IPS-NIHi7 (cell line): ENCODE data around the gene PTPRE.

Experiments
- DNase-seq: peaks from one replicate; pipeline ENCODE4 v3.0.0; 2012; ENCODE audit warnings: mixed read lengths; ENCODE audit errors: extremely low spot score

Gene PTPRE

DNA sequence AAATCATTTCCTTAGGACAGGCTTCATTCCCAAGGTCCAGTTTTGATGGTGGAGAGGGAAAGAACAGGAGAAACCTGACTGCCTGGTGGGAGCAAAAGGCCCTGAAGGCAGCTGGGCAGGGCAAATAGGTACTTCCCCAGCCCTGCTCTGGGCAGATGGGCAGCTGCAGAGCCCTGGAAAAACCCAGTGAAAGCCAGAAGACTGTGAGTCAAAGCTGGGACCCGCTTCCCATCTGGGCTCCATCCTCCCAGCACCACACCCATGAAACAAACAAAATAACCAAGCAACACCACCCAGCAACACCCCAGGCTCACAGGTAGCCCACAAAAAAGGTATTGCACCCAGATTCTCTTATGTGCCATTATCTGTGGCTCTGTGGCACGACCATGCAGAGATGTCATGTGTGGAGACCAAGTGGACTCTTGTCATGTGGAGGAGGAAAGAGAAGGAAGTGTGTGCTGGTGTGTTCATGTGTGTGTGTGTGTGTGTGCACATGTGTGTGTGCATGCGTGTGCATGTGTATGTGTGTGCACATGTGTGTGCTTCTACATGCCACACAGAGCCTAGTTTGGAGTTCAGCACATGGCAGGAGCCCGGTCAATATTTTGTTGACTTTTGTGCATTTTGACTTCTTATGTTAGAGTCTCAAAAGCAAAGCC is 24.0 kb upstream of the PTPRE start:
- no peak for DNase-seq

DNA sequence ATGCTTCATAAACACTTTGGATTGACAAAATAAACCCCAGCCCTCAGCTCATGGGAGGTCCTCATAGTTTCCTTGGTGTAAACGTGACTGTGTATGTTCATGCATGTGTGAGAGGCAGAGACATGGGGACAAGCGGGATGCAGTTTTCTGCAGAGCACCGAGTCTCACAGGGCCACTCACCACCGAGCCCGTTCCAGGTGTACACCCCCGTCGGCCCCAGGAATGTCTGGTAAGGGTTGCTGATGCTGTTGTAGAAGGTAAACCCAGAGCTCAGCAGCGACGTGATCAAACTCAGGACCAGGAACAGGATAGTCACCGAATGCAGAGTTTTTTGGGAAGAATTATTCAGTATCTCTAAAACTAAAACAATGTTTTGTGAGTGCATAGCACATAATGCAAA is 23.4 kb upstream of the PTPRE start:
- DNase-seq, result no peak

DNA sequence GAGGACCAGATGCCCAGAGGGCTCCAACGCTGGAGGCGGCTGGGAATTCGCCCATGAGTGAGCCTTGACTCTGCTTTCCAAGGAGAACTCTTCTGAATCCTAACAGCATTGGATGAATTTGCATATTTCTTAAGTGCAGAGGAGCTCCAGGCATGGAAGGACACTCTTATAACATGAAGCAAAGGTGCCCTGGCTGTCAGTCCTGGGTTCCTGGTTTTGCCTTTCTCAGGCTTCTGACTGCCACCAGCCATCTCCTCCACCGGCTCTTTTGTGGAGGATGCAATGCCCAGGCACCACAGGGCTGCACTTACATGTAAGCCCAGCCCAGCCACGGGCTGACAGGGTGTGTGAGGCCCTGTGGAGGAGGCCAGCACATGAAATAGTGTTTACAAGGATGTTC is 22.4 kb upstream of the PTPRE start:
- DNase-seq, result no peak

DNA sequence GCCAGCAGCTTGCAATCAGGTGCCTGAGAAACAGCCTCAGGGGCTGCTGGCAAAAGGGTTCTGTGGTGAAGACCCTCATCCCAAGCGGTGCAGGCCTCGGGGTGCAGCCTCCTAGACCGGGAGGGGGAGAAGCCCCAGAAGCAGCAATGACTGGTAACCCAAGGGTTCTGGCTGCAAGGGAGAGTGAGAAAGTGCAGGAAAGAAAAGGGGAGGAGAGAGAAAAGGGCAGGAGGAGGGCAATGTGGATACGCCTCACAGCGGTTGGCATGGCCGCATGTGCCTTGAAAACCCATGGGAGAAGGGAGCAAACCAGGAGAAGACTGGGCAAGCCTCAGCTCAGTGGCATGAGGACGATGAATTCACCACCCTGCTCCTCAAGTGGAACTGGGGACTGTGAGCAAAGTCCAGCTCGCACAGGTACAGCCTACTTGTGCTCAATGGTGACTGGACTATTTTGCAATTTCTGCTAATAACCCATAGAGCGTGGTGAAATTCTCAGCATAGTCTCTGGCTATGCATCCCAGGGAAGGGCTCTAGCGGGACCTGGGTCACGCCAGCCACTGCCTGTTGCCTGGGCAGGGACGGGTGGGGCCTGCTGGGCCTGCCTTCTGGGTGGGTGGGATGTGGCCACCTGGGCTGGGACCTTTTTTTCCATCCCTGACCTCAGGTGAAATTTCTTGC is 20.4 kb upstream of the PTPRE start:
- no peak for DNase-seq

DNA sequence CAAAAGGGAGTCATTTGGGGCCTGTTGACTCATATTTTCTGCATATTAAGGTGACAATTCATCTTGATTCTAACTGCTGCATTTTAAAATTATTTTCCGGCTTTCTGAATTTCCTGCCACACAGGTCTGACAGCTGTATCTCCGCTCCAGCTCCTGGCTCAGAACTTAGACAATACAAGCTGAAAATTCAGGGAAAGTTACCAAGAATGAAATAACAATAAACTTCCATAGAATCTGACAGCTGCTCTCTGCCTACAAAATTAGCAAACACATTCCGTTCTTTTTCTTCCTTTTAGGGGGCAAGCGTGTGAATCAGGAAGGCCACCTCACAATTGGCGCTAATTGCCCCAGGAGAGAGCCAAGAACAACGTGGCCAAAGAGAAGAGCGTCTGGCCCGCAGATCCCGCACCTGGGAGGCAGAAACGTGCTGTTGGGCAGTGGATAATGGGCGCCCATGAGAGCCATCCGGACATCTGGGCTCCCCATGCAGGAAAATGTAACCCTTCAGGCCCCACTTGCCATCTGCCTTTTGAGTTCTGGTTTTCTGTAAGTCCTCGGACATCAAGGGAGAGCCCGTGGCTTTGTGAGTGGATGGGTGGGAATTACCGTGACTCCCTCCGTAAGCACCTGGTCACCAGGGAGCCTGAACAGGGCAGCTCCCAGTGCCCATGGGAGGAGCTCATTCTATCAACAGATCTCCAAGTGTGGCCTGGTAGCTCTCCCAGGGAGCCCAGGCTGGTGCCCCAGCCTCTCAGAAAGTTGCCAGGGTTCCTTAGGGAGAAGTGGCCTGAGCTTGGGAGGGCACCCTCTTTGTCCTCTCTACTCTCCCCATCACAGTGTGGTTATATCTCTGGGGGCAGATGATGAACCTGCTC is 19.1 kb upstream of the PTPRE start:
- no peak for DNase-seq

DNA sequence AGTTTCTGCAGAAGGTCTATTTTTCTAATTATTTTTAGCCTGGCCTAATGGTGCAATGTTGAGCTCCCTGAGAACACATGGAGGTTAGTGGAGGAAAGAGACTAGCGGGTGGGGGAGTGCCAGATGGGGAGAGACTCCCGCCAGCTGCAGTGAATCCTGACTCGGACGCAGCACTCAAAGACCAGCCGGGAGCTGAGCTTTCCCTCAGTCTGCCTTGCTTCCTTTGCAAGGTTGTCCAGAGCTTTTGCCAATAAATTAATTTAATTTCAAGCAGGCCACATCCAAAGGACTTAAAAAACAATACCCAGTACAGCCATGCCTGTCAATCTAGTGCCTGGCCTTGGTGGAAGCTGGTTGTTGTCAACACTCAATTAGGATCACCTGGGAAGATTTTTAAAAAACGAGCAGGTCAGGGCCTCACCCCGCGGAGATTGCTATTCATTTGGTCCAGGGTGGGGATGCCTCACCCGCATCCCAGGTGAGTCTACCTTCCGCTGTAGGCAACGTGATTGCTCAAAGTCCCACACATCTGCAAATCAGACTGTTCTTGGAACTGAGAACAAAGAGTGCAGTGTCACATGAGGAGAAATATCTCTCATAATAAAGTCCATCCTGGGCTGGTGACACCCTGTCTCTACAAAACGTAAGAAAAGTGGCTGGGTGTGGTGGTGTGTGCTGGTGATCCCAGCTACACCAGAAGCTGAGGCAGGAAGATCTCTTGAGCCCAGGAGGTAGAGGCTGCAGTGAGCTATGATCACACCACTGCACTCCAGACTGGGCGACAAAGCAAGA is 18.2 kb upstream of the PTPRE start:
- DNase-seq, result no peak

GRCh38 chr10:127889605-127890195 is 17.2 kb upstream of the PTPRE start:
- no peak for DNase-seq

DNA sequence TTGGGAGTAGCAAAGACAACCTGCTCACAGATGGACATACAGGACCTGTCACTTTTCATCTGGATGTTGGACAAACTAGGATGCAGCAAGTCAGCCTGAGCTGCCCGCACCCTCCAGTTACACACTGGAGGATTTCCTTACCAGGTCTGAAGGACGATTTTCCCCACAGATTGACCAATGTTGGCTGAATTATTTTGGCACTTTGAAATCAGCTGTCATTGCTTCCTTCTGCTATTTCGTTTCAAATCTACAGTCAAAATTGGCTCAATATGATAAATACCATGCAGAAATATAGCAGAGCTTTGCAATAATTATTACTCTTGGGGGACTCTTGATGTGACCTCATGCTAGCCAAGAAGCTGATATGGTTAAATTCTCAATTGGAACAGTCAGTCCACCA is 16.7 kb upstream of the PTPRE start:
- no peak for DNase-seq

- DNase-seq, result no peak
These were observed 16.0 kb upstream of the PTPRE start for GRCh38 chr10:127890832-127891334.

DNA sequence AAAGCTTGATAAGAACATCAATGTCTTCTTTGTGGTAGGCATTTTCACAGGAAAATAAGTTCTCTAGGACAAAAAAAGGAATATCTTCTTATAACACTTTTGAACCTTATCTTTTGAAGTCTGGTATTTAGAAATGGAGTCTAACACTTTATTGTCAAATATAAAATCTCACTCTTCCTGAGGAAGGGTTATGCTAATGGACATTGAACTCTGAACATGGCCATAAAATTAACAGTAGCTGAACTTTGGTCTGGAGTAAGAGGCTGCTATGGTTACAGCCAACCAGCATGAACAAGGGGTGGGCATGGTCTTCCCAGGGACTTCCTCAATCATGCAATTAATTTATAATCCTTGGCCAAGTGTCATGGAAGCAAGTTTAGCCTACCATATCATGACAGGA is 14.2 kb upstream of the PTPRE start, which contains the start of gene CLRN3:
Gene CLRN3, minus strand, starts transcription at position 199 of the 400 bp plus-strand sequence. Its CDS starts 157 bp downstream, at position 42.
- no peak for DNase-seq

DNA sequence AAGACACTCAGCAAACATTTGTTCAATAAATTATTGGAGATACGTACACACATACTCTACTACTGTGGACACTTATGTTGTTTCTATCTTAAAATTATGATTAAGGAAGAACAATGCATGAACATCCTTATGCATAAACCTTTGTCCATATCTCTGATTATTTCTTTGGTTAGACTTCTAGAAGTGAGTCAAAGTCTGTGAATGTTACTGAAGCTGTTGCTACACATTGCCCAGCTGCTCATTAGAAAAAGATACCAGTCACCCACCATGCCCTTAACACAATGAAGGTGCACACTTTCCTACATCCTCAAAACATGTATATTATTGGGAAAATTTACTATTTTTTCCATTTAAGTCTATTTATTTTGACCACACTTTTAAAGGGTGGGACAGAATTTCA is 12.8 kb upstream of the PTPRE start:
- no peak for DNase-seq

- DNase-seq, result no peak
These were observed 10.3 kb upstream of the PTPRE start for GRCh38 chr10:127896590-127896989.

DNA sequence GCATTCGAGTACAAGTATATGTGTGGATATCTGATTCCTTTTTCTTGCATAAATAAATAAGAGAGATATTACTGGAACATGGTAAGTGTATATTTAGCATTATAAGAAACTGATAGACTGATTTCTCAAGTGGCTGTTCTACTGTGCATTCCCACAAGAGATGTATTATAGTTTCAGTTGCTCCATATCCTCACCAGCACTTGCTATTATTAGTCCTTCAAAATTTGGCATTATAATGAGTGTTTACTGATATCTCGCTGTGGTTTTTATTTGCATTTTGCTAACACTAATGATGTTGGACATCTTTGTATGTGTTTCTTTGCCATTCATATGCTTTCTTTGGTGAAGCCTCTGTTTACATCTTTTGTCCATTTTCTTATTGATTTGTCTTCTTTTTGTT is 9.7 kb upstream of the PTPRE start:
- DNase-seq, result no peak

- no peak for DNase-seq
These were observed 7.0 kb upstream of the PTPRE start for GRCh38 chr10:127899766-127900387.

- DNase-seq, result no peak
These were observed 3.1 kb upstream of the PTPRE start for GRCh38 chr10:127903789-127904188.

DNA sequence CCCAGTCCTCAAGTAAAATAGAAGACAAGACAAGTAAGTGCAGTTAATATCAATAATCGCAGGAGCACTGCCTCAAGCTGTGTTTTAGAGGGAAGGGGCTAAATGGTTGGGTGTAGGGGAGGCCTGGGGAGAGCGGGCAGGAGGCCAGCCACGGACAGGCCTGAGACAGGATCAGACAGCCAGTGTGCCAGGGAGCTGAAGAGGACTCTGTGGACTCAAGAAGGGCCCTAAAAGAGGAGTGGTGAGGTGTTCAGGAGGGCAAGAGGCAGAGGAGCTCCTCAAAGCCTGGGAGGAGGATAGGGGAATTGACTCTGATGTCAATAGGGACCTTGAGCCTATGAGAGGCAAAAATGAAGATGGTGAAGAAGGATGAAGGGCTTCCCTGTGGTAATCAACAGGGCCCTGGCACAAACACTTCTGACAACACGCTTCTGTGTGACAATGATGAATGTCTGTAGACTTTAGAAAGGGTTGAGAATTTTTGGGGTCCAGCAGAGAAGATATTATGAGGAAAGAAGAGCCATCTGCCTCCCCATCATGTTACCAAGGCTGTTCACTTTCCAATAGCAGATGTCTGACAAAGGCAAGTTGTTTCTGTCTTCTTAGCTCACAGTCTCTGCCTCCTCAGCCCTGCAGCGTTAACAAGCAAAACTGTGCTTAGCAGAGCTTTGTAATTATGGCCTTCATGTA is 2.4 kb upstream of the PTPRE start:
- DNase-seq, result no peak

GRCh38 chr10:127905001-127905847 is 1.7 kb upstream of the PTPRE start:
- DNase-seq, result no peak

- no peak for DNase-seq
These were observed 1.0 kb upstream of the PTPRE start for GRCh38 chr10:127905848-127906261.

DNA sequence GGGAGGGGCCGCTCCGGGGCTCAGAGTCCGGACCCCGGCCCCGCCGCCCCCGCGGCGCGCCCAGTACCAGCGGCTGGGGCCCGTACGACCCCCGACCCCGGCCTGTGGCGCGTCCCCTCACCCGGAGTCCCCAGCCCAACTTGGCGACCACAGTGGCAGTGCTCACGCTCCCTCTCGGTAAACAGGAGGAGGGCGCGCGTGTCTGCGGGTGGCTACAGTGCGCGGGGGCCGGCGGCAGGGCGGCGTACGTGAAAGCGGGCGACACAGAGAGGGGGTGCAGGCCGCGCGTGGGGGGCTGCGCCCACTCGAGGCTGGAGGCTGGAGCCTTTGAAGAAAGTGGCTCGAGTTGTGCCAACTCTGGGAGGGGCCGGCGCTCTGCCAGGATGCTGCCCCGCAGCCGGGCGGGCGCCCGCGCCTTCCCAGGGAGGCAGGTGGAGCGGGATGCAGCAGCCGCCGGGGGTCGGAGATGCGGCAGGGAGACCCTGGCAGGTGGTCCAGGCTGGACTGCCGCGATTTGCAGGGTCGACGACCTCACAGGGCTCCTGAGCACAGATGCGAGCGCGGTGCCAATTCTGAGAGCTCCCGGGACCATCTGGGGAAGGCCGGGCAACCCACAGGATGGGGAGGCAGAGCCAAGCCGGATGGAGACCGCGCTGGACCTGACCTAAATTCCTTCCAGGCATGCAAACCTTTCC is 655 bp downstream of the PTPRE start:
- no peak for DNase-seq
